ENCODE data around the gene EXTL2. TPM values are rescaled to one million over a fixed set of nuclear protein-coding genes. Genes with fewer than 3 reads are reported as not detected.

Gene EXTL2, protein sequence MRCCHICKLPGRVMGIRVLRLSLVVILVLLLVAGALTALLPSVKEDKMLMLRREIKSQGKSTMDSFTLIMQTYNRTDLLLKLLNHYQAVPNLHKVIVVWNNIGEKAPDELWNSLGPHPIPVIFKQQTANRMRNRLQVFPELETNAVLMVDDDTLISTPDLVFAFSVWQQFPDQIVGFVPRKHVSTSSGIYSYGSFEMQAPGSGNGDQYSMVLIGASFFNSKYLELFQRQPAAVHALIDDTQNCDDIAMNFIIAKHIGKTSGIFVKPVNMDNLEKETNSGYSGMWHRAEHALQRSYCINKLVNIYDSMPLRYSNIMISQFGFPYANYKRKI
- 6.8 and 8.9 TPM in 2 replicates for total RNA-seq

DNA sequence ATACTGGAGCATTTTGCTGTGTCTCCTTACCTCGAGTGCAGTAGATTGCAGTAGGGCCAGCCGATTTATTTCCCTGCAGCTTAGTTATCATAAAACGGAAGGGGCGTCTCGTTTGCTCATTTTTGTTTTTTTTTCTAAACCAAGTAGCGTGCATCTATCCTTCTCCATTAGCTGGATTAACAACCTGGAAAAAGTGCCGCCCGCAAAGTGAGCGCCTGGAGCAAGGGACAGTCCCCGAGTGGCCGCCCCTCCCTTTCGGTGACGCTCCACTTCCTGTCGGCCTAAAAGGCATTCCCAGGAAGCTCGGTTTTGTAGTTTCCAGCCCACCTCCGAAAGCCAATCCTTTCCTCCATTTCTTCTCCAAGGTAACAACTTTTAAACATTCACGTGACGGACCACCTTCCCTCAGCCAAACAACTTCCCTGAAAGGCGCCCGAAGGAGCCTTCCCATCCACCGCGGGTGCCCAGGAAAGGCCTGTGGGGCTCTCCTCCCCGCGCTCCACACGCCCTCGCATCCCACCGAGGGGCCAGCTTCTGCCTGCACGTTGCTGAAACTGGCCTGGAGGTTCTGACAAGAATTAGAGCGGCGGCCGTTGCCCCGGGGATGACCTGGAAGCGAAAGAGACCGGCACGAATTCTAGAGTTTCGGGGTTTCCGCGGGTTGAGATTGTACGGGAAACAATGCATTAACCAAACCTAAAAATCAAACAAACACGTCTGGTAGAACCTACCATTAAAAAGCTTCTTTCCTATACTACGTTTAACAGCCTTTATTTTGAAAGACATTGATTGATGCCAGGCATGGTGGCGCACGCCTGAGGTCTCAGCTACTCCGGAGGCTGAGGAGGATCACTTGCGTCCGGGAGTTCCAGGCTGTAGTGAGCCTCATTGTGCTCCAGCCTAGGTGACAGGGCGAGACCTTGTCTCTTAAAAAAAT, at the start of gene EXTL2:
EXTL2 (minus strand) TSS at position 240 of the 937 bp plus-strand sequence. CDS start 6,085 bp downstream, outside the sequence.

DNA sequence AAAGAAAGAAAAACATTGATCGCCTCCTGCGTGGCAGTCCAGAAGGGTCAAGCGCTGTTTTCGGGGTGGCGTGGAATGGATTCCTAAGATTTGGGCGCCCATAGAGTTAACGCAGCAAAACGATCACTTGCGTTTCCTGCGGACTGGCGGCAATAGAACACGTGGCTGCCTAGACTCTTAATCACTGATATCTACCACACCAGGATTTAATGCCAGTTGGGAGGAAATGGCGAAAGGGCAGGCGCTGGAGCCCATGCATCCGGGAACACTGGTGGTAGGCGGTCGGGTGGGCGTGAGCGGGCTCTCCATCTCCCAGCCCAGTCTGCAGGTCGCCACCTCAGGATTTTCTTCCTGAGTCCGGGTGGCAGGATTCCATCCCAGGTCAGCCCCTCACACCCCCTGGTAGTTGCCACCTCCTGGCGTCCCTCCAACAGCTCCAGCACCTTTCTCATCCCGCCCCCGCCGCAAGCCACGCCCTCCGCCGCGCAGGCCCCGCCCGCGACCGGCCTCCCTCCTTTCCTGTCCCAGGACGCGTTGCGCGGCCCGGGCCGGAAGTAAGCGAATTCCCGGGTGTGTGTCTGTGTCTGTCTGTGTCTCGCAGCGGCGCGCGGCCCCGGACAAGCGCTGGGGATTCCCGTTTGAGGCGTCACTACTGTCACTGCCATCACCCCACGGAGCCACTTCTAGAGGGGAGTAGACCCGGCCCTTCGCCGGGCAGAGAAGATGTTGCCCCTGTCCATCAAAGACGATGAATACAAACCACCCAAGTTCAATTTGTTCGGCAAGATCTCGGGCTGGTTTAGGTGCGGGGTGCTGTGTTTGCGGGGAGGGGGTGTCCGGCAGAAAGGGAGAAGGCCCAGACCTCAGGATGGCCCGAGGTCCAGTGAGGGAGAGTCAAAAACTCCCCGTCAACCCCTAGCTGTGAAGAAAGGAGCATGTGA, 1.2 kb upstream of the EXTL2 start, which contains the start of gene SLC30A7:
SLC30A7 (plus strand) TSS at position 551 of the 941 bp plus-strand sequence; CDS start at position 724, 173 bp downstream.

Other genes with a start within 250 kb of the EXTL2 start
- 0.07 TPM in 1 of 2 replicates, not detected in the other for gene VCAM1, start 175.1 kb downstream of the EXTL2 start, total RNA-seq
- 8.8 and 19.7 TPM in 2 replicates for gene SLC30A7, start 1.2 kb upstream of the EXTL2 start, total RNA-seq
- 33.2 and 41.3 TPM in 2 replicates for gene DPH5, start 130.9 kb upstream of the EXTL2 start, total RNA-seq

All from airway epithelial cell (primary cell).